ENCODE data around the gene RAB31.
"Not testable (repeated sequence)": the region's sequence is repeated elsewhere in the genome, so short reads cannot be mapped to it uniquely, and the experiment has no call there.

The RAB31 gene

GRCh38 chr18:9848170-9848879 is 140.2 kb downstream of the RAB31 start:
- no peak for DNase-seq

- DNase-seq = peak in 1 of 2 donors; percentile 45
These were observed 141.5 kb downstream of the RAB31 start for GRCh38 chr18:9849407-9850283.

GRCh38 chr18:9850309-9850708 is 142.2 kb downstream of the RAB31 start:
- DNase-seq = no peak

- DNase-seq = peak in 1 of 2 donors; percentile 22
These were observed 143.4 kb downstream of the RAB31 start for GRCh38 chr18:9851511-9851910.

- DNase-seq = no peak
These were observed 144.4 kb downstream of the RAB31 start for GRCh38 chr18:9852266-9853081.

GRCh38 chr18:9854801-9855676 is 146.9 kb downstream of the RAB31 start:
- no peak for DNase-seq

GRCh38 chr18:9855681-9856080 is 147.6 kb downstream of the RAB31 start:
- no peak for DNase-seq

- DNase-seq = no peak
These were observed 148.0 kb downstream of the RAB31 start for GRCh38 chr18:9856092-9856491.

- DNase-seq = not testable (repeated sequence)
These were observed 149.4 kb downstream of the RAB31 start for GRCh38 chr18:9857479-9857998.

GRCh38 chr18:9858642-9859041 is 150.5 kb downstream of the RAB31 start:
- DNase-seq = no peak

GRCh38 chr18:9859232-9859631 is 151.1 kb downstream of the RAB31 start:
- DNase-seq = no peak

- DNase-seq = no peak
These were observed 152.6 kb downstream of the RAB31 start for GRCh38 chr18:9860682-9861081.

- no peak for DNase-seq
These were observed 153.1 kb downstream of the RAB31 start for GRCh38 chr18:9861157-9861556.

GRCh38 chr18:9861933-9862332 is 153.8 kb downstream of the RAB31 start:
- DNase-seq = no peak

- DNase-seq = no peak
These were observed 154.6 kb downstream of the RAB31 start for GRCh38 chr18:9862686-9863085.

GRCh38 chr18:9863282-9863681 is 155.2 kb downstream of the RAB31 start:
- no peak for DNase-seq

GRCh38 chr18:9865764-9866490 is 157.8 kb downstream of the RAB31 start:
- DNase-seq = no peak

GRCh38 chr18:9866627-9867026 is 158.5 kb downstream of the RAB31 start:
- no peak for DNase-seq

GRCh38 chr18:9867071-9867594 is 159.0 kb downstream of the RAB31 start:
- DNase-seq = no peak

GRCh38 chr18:9868857-9869714 is 161.0 kb downstream of the RAB31 start:
- no peak for DNase-seq

All from CD4-positive, alpha-beta T cell treated with Interferon alpha-2 for 1 hour (primary cell).